Measurements from ENCODE around the gene DUSP3. TPM values are rescaled to one million over a fixed set of nuclear protein-coding genes. Genes with fewer than 3 reads are reported as not detected.

DUSP3 gene
- total and polyA plus RNA-seq, 2 of the 13 experiments (the other 11 are each of a cell fraction or from before 2014, with no cell fraction given), result 60.0 to 71.5 TPM

DNA sequence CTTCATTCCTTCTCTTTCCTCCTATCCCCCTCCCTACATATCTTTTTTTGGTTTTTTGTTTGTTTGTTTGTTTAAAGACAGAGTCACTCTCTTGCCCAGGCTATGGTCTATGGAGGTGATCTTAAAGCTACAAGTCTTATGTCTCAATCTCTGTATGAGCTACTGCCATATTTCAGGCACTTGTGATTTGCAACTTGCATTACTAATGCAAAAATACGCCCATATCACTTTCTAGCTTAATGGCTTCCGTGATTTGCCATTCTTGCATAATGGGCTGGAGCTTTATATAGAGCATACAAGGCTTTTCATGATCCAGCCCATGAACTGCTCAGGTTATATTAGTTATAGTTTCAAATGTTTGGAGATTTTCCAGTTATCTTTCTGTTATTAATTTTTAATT is 9.0 kb upstream of the DUSP3 start:
- H3K36me3 ChIP-seq (replicated peaks in 1 of 2; ENCODE audit: control insufficient read depth in 1 of 2, insufficient read depth in 2 of 2, low read length in 2 of 2), result no peaks in the 10 kb centered on the region
- H3K27me3 ChIP-seq (ENCODE audit: control insufficient read depth in 1 of 2, insufficient read depth in 2 of 2, low read length in 2 of 2), result peaks cover 0 to 16% of the 10 kb centered on the region in 2 experiments; a peak in 3 of 5 replicates
- BruUV-seq (replicated peaks), result no TSS peak
- no peak overlapping the region for H3K9ac ChIP-seq (ENCODE audit: insufficient read depth, low read depth, low read length)
- H2AFZ ChIP-seq (ENCODE audit: low read length), result no peak overlapping the region
- TF ChIP-seq ARID2 (CRISPR knock-in tag; IDR thresholded peaks at IDR 0.05; ENCODE audit: borderline replicate concordance) (no peak), ZFY (CRISPR knock-in tag; IDR thresholded peaks at IDR 0.05) (no peak), GATA4 (IDR thresholded peaks at IDR 0.05; ENCODE audit: borderline replicate concordance, low read depth) (no peak), SNRNP70 (IDR thresholded peaks at IDR 0.05; ENCODE audit: low read depth, low read length) (no peak), RORA (CRISPR knock-in tag; IDR thresholded peaks at IDR 0.05) (no peak), ZSCAN9 (CRISPR knock-in tag; IDR thresholded peaks at IDR 0.05; ENCODE audit: borderline replicate concordance) (no peak), ZSCAN12 (CRISPR knock-in tag; IDR thresholded peaks at IDR 0.05) (no peak), NFRKB (IDR thresholded peaks at IDR 0.05) (no peak), PHB2 (IDR thresholded peaks at IDR 0.05; ENCODE audit: partially characterized antibody) (no peak), NPAS2 (CRISPR knock-in tag; IDR thresholded peaks at IDR 0.05; ENCODE audit: borderline replicate concordance) (no peak), THYN1 (CRISPR knock-in tag; IDR thresholded peaks at IDR 0.05; ENCODE audit: borderline replicate concordance, low read depth) (no peak)
- TF ChIP-seq, protein P1, sequence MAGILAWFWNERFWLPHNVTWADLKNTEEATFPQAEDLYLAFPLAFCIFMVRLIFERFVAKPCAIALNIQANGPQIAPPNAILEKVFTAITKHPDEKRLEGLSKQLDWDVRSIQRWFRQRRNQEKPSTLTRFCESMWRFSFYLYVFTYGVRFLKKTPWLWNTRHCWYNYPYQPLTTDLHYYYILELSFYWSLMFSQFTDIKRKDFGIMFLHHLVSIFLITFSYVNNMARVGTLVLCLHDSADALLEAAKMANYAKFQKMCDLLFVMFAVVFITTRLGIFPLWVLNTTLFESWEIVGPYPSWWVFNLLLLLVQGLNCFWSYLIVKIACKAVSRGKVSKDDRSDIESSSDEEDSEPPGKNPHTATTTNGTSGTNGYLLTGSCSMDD (CRISPR knock-in tag; IDR thresholded peaks at IDR 0.05), result no peak
- TF ChIP-seq, protein P2, sequence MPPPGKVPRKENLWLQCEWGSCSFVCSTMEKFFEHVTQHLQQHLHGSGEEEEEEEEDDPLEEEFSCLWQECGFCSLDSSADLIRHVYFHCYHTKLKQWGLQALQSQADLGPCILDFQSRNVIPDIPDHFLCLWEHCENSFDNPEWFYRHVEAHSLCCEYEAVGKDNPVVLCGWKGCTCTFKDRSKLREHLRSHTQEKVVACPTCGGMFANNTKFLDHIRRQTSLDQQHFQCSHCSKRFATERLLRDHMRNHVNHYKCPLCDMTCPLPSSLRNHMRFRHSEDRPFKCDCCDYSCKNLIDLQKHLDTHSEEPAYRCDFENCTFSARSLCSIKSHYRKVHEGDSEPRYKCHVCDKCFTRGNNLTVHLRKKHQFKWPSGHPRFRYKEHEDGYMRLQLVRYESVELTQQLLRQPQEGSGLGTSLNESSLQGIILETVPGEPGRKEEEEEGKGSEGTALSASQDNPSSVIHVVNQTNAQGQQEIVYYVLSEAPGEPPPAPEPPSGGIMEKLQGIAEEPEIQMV (CRISPR knock-in tag; IDR thresholded peaks at IDR 0.05; ENCODE audit: low read depth), result no peak
- H3K9me3 ChIP-seq (ENCODE audit: low read length), result no peaks in the 10 kb centered on the region
- H3K79me2 ChIP-seq (ENCODE audit: insufficient read depth, low read length), result no peaks in the 10 kb centered on the region
- in situ Hi-C loops (cut with HindIII; ENCODE audit: extremely low pct_ligation_motif_present, low pct_unique_long_range_greater_than_20kb), result no loop called here
- DNase-seq (ENCODE audit: low spot score) (no peak), ATAC-seq (no peak), FAIRE-seq (no peak)
- no peak overlapping the region for H3K4me2 ChIP-seq (ENCODE audit: low read depth, low read length)
- 30% methylated on average over 2 of the region's 2 CpGs for WGBS (ENCODE audit: low lambda C conversion rate)
- H3K4me3 ChIP-seq (replicated peaks in 1 of 3; ENCODE audit: insufficient read depth in 1 of 3, low read depth in 2 of 3, low read length in 3 of 3), result no peak overlapping the region
- no peak overlapping the region for H3K27ac ChIP-seq (ENCODE audit: extremely low read length, insufficient read depth, low read length)
- intact Hi-C loops (cut with micrococcal nuclease; ENCODE audit: unreplicated experiment), result no loop called here
- ChIA-PET CTCF (ENCODE audit: low intra/inter-chr PET ratio, low total read pairs) (no interaction called here), POLR2A (no interaction called here)
- no peaks in the 10 kb centered on the region for H4K20me1 ChIP-seq (ENCODE audit: insufficient read depth, low read length)
- peaks cover 24% of the 10 kb centered on the region for H3K4me1 ChIP-seq (ENCODE audit: insufficient read depth, low read length)
